Measurements from ENCODE around the gene RBPMS2. TPM values are rescaled to one million over a fixed set of nuclear protein-coding genes. Genes with fewer than 3 reads are reported as not detected.
"Not testable (repeated sequence)": the region's sequence is repeated elsewhere in the genome, so short reads cannot be mapped to it uniquely, and the experiment has no call there.

RBPMS2 gene
- total RNA-seq, 2 experiments from 2014 or later, result not detected

- no peak for TF ChIP-seq CTCF (IDR thresholded peaks at IDR 0.05)
- H3K27me3 Mint-ChIP-seq, result no peaks in the 10 kb centered on the region
- H3K27ac Mint-ChIP-seq, result no peak overlapping the region
- Histone ChIP-seq H3K4me3 (ENCODE audit: low read length) (no peak overlapping the region), H3K27me3 (ENCODE audit: control insufficient read depth in 1 of 2, insufficient read depth in 2 of 2, low read length in 2 of 2) (no peaks in the 10 kb centered on the region), H3K9me3 (ENCODE audit: control insufficient read depth in 1 of 2, insufficient read depth in 1 of 2, low read length in 2 of 2) (no peaks in the 10 kb centered on the region), H3K36me3 (ENCODE audit: insufficient read depth, low read length) (no peaks in the 10 kb centered on the region), H3K4me1 (ENCODE audit: insufficient read depth, low read length) (peaks cover 5% of the 10 kb centered on the region), H3K27ac (ENCODE audit: low read depth in 1 of 2, low read length in 2 of 2) (no peak overlapping the region)
- DNase-seq, result no peak
- no peaks in the 10 kb centered on the region for H3K9me3 Mint-ChIP-seq
- H3K4me3 Mint-ChIP-seq, result no peak overlapping the region
- ATAC-seq (ENCODE audit: poor library complexity), result no peak
- no peaks in the 10 kb centered on the region for H3K4me1 Mint-ChIP-seq (ENCODE audit: low read depth)
- no peaks in the 10 kb centered on the region for H3K36me3 Mint-ChIP-seq (ENCODE audit: low read depth)
- ChIA-PET POLR2A (no interaction called here), CTCF (no interaction called here)
- intact Hi-C loops (cut with DNase I, micrococcal nuclease), result no loop called here
Observed at GRCh38 chr15:64800476-64800875, 25.1 kb upstream of the RBPMS2 start.

GRCh38 chr15:64798905-64799304, 23.5 kb upstream of the RBPMS2 start:
- not testable (repeated sequence) for H3K9me3 Mint-ChIP-seq

GRCh38 chr15:64795921-64796320, 20.5 kb upstream of the RBPMS2 start:
- H3K36me3 Mint-ChIP-seq (ENCODE audit: low read depth); intact Hi-C loops (cut with DNase I, micrococcal nuclease); H3K36me3 ChIP-seq (ENCODE audit: insufficient read depth, low read length); H3K4me1 ChIP-seq (ENCODE audit: insufficient read depth, low read length); H3K27me3 ChIP-seq (ENCODE audit: control insufficient read depth in 1 of 2, insufficient read depth in 2 of 2, low read length in 2 of 2); H3K9me3 ChIP-seq (ENCODE audit: control insufficient read depth in 1 of 2, insufficient read depth in 1 of 2, low read length in 2 of 2); H3K4me3 ChIP-seq (ENCODE audit: low read length); ATAC-seq (ENCODE audit: poor library complexity); H3K4me3 Mint-ChIP-seq; H3K27ac ChIP-seq (ENCODE audit: low read depth in 1 of 2, low read length in 2 of 2); H3K9me3 Mint-ChIP-seq; H3K4me1 Mint-ChIP-seq (ENCODE audit: low read depth); DNase-seq; H3K27me3 Mint-ChIP-seq; POLR2A ChIA-PET; H3K27ac Mint-ChIP-seq: not testable (repeated sequence)
- CTCF ChIA-PET, result interaction anchor here (0.5 to 0.7 kb wide), 2 partner anchors 14 to 19 kb away, joined by 3 read pairs; no protein-coding TSS in a partner anchor

More at GRCh38 chr15:64798905-64799304, 23.5 kb upstream of the RBPMS2 start:
- H3K9me3 ChIP-seq (ENCODE audit: control insufficient read depth in 1 of 2, insufficient read depth in 1 of 2, low read length in 2 of 2); H3K27ac ChIP-seq (ENCODE audit: low read depth in 1 of 2, low read length in 2 of 2); DNase-seq; ATAC-seq (ENCODE audit: poor library complexity); H3K27ac Mint-ChIP-seq; H3K27me3 Mint-ChIP-seq; H3K4me1 ChIP-seq (ENCODE audit: insufficient read depth, low read length); POLR2A ChIA-PET; H3K36me3 Mint-ChIP-seq (ENCODE audit: low read depth); intact Hi-C loops (cut with DNase I, micrococcal nuclease); H3K36me3 ChIP-seq (ENCODE audit: insufficient read depth, low read length); CTCF ChIA-PET; H3K4me3 ChIP-seq (ENCODE audit: low read length); H3K4me1 Mint-ChIP-seq (ENCODE audit: low read depth); H3K27me3 ChIP-seq (ENCODE audit: control insufficient read depth in 1 of 2, insufficient read depth in 2 of 2, low read length in 2 of 2); H3K4me3 Mint-ChIP-seq: not testable (repeated sequence)

- H3K27me3 Mint-ChIP-seq; DNase-seq; H3K4me1 ChIP-seq (ENCODE audit: insufficient read depth, low read length); H3K9me3 Mint-ChIP-seq; intact Hi-C loops (cut with DNase I, micrococcal nuclease); H3K4me3 Mint-ChIP-seq; POLR2A ChIA-PET; H3K4me1 Mint-ChIP-seq (ENCODE audit: low read depth); H3K36me3 Mint-ChIP-seq (ENCODE audit: low read depth); H3K27ac ChIP-seq (ENCODE audit: low read depth in 1 of 2, low read length in 2 of 2); H3K36me3 ChIP-seq (ENCODE audit: insufficient read depth, low read length); H3K9me3 ChIP-seq (ENCODE audit: control insufficient read depth in 1 of 2, insufficient read depth in 1 of 2, low read length in 2 of 2); H3K27ac Mint-ChIP-seq; ATAC-seq (ENCODE audit: poor library complexity); H3K27me3 ChIP-seq (ENCODE audit: control insufficient read depth in 1 of 2, insufficient read depth in 2 of 2, low read length in 2 of 2); H3K4me3 ChIP-seq (ENCODE audit: low read length): not testable (repeated sequence)
- CTCF ChIA-PET, result interaction anchor here (0.5 kb wide), 1 partner anchor 18 kb away, joined by 3 read pairs; no protein-coding TSS in a partner anchor
Observed at GRCh38 chr15:64795299-64795698, 19.9 kb upstream of the RBPMS2 start.
